NCI-H1048 (cell line): Measurements from ENCODE around the gene CCR6.
"Not testable (repeated sequence)": the region's sequence is repeated elsewhere in the genome, so short reads cannot be mapped to it uniquely, and the experiment has no call there.

Experiments
- DNase-seq: peaks from one replicate; lab custom pipeline; 2025; lab: John Stamatoyannopoulos, UW

Gene CCR6

GRCh38 chr6:167122827-167123657 is at the start of gene CCR6:
TSS of gene CCR6 (plus strand) at chr6:167123096. CDS start at chr6:167136135, 13,039 bp downstream.
- no peak for DNase-seq

DNA sequence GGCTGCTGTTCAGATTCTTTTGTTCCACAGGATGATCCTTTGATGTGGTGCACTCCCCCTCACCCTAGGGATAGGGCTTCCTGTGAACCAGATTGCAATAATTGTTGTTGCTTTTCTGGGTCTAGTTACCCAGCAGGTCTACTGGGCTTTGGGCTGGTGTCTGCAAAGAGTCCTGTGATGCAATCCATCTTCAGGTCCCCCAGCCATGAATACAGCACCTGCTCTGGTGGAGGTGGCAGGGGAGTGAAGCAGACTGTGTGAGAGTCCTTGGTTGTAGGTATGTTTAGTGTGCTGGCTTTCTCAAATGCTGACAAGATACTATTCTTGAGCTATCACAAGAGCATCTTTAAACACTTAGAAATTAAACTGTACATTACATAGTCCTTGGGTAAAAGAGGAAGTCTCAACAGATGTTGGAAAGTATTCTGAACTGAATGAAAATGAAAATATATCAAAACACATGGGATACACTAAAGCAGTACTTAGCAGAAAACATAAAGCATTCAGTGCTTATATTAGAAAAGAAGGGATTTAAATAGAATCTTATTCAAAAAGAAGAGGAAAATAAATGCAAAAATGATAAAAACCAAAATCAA is 49.1 kb upstream of the CCR6 start:
- DNase-seq = no peak

DNA sequence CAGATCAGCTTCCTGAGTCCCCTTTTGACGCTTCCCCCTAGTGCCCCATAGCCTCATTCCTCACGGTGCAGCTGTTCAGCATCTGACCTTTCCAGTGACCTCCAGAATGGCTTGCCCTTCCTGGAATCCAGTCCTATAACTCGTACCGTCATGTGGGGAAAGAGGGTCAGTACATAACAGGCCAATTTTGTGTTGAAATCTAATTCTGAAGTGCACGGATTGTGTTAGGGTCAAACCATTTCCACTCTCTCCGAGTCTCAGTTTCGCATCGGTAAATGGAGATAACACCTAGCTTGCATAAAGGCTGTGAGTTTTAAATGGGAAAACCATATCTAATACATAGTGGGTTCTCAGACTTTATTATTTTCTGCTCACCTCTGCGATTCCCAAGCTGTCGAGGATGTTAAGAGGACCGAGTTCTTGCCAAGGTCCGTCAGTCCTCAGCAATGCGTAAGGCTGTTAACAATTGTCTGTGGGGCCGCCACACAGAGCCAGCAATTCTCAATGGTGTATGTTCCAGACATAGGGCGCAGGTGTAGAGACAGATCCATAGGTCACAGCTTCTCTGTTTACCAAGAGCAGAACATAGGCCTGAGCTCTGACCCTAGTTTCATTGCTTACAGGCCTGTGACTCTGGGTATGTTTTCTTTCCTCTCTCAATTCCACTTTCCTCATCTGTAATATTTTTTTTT is 45.5 kb upstream of the CCR6 start:
- DNase-seq = no peak

GRCh38 chr6:167078745-167079144 is 44.2 kb upstream of the CCR6 start:
- DNase-seq = no peak

- no peak for DNase-seq
Observed at GRCh38 chr6:167079853-167080297, 43.0 kb upstream of the CCR6 start.

DNA sequence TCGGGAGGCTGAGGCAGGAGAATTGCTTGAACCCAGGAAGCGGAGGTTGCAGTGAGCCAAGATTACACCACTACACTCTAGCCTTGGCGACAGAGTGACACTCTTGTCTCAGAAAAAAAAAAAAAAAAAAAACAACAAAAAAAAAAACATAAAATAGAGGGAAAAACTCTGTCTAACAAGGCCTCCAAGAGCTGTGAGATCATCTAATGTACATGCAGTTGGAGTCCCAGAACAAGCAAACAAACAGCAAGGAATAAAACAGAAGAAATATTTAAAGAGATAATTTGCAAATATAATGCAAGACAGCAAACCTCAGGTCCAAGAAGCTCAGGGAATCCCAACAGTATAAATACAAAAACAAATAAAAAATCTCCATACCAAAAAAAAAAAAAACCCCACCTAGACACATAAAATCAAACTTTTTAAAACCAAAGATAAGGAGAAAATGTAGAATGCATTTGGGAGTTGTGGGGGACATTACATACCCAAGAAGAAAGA is 35.0 kb upstream of the CCR6 start:
- no peak for DNase-seq

DNA sequence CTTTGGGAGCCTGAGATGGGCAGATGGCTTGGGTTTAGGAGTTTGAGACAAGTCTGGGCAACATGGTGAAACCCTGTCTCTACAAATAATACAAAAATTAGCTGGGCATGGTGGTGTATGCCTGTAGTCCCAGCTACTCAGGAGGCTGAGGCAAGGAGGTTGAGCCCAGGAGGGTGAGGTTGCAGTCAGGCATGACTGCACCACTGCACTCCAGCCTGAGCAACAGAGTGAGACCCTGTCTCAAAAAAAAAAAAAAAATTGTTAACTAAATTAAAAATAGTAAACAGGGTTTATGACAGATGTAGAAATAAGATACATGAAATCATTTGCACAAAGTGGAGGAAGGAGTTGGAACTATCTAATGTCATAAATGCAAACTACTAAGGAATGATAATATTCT is 34.2 kb upstream of the CCR6 start:
- DNase-seq = not testable (repeated sequence)

- DNase-seq = no peak
Observed at GRCh38 chr6:167089243-167090142, 33.4 kb upstream of the CCR6 start.

- DNase-seq = no peak
Observed at GRCh38 chr6:167090171-167090570, 32.7 kb upstream of the CCR6 start.

- no peak for DNase-seq
Observed at GRCh38 chr6:167091026-167091804, 31.7 kb upstream of the CCR6 start.

DNA sequence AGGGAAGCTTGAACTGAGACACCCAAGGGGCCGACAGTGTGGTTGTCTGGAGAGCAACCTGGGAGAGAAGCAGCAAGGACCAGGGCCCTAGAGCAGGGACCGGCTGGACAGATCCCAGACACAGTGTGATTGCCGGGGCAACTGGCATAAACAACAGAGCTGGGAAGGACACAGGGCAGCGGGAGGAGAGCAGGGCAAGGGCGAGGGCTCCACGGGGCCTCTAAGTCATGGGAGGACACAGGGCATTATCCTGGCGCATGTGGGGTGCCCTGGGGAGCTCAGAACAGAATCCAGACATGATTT is 31.1 kb upstream of the CCR6 start:
- DNase-seq = no peak

DNA sequence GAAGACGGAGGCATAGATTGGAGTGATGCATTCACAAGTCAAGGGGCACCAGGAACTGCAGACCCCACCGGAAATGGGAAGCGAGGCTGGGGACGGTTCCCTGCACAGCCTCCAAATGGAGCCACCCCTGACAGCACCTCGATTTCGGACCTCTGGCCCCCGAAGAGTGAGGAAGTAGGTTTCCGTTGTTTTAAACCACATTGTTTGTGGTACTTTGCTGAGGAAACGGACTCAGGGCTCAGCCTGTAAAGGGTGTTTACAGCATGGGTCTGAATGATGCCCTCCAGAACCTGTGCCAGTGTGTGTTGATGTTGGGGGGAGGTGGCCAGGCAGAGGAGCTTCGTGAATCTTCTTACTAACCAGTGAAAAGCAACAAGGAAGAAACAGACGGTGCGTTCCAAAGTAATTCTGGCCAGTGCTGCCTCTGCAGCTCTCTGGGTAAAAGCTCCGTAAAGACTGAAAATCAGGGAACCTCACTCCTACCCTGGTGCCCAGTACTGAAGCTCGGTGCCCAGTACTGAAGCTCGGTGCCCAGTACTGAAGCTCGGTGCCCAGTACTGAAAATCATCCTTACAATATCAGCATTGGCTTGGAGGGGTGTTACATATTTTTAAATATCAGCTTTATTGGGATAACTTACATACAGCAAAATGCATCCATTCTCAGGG is 30.1 kb upstream of the CCR6 start:
- no peak for DNase-seq

DNA sequence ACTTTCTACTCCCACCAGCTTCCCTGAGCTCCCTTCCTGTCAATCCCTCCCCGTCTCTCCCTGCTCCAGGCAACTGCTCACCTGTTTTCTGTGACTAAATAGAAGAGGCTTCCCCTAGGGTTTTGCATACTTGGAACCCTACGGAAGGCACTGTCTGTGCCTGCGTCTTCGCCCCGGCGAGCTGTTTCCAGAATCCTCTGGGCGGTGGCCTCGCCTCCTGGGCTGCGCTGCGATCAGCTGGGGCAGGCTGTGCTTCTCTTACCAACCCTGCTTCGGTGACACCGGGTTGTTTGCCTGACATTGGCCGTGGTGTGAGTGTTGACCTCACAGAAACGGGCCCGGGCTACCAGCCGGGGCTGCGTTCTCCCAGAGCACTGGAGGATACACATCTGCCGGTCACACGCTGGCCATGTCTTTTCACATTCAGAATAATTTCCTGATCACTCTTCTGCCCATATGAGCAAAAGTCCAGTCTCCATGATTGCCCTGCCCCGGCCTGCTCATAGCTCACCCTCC is 29.4 kb upstream of the CCR6 start:
- no peak for DNase-seq

DNA sequence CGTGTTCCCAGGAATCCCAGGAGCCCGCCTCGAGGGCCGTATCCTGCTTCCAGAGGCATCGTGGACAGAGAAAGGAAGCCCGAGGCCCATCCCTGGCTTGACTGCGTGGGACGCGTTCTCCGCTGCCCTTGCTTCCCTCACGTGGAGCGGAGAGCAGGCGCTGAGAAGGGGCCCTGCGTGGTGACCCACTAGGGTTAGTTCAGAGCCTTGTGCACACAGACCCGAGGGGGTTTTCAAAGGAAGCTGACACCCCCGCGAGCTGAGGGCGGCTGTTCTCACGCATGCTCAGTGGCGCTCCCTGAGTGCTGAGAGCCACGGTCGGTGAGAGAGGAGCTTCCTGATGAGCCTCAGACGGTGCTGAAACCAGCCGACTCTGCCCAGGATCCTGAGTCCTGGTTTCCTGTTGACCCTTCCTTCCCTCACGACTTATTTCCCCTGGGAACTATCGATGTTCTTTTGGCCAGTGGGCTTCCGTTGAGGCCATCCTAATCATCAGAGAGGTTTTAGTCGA is 28.9 kb upstream of the CCR6 start:
- no peak for DNase-seq

DNA sequence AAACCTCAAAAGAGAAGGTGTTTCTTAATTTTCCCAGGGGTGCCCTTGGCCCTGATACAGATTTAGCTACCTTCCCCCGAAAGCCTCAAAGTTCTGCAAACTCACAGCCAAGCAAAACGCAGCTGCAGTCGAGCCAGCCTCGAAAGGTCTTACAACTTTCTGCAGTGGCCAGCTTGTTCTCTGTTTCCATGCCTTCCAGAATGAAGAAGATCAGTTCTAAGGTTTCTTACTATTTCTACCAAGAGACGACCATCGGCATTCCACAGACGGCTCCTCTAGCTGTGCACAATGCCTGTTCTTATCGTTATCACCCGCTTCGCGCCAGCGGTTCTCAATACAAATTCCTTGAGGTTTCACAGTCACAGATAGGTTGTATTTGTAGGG is 28.5 kb upstream of the CCR6 start:
- no peak for DNase-seq

- DNase-seq = no peak
Observed at GRCh38 chr6:167094820-167095637, 27.9 kb upstream of the CCR6 start.

GRCh38 chr6:167095888-167096287 is 27.0 kb upstream of the CCR6 start:
- DNase-seq = no peak

GRCh38 chr6:167096991-167097390 is 25.9 kb upstream of the CCR6 start:
- DNase-seq = no peak

- DNase-seq = no peak
Observed at GRCh38 chr6:167097770-167098169, 25.1 kb upstream of the CCR6 start.
